ENCODE data around the gene GADL1. TPM values are rescaled to one million over a fixed set of nuclear protein-coding genes. Genes with fewer than 3 reads are reported as not detected.

GADL1 gene
- polyA plus RNA-seq, 2 of the 4 experiments (the other 2 are of a cell fraction), result not detected

GRCh38 chr3:30724863-30725262 is 169.6 kb downstream of the GADL1 start (continued):
- TF ChIP-seq ELK1 (IDR thresholded peaks at IDR 0.05; ENCODE audit: low read depth, low read length), result no peak
- TF ChIP-seq RARB (CRISPR knock-in tag; IDR thresholded peaks at IDR 0.05), result no peak
- no peak for TF ChIP-seq ZC3H11A (IDR thresholded peaks at IDR 0.05)
- no peak for TF ChIP-seq CHD4 (IDR thresholded peaks at IDR 0.05; ENCODE audit: borderline replicate concordance)
- TF ChIP-seq FOXS1 (CRISPR knock-in tag; IDR thresholded peaks at IDR 0.05), result no peak
- no peak for TF ChIP-seq RFX5 (IDR thresholded peaks at IDR 0.05)

- Histone ChIP-seq H3K4me2 (no peak overlapping the region), H3K27ac (peak overlapping the region in 1 of 2 experiments; percentile 2; a peak in 1 of 6 replicates), H3K9me3 (peaks cover 16% of the 10 kb centered on the region; the same call in 2 of the 3 replicates), H3K4me1 (peaks cover 20% of the 10 kb centered on the region), H3K4me3 (no peak overlapping the region)
- DNase-seq (ENCODE audit: low read depth in 1 of 2, low spot score in 1 of 2) (no peak), ATAC-seq (no peak), FAIRE-seq (peak; percentile 32)
- POLR2A ChIA-PET, result no interaction called here
- 85% methylated on average over 1 of the region's 1 CpG for WGBS (ENCODE audit: missing lambda C conversion rate)
- TF ChIP-seq GATA3 (IDR thresholded peaks at IDR 0.05; ENCODE audit: borderline replicate concordance) (no peak), USF2 (IDR thresholded peaks at IDR 0.05) (no peak), REST (IDR thresholded peaks at IDR 0.05) (no peak), EHF (CRISPR knock-in tag; IDR thresholded peaks at IDR 0.05) (no peak), HMGXB4 (CRISPR knock-in tag; IDR thresholded peaks at IDR 0.05; ENCODE audit: borderline replicate concordance) (no peak), SREBF2 (IDR thresholded peaks at IDR 0.05) (no peak), EHMT2 (IDR thresholded peaks at IDR 0.05; ENCODE audit: low read depth) (no peak)
- CTCF ChIA-PET, result interaction anchor here (1.4 kb wide), 1 partner anchor 47 kb away, joined by 3 read pairs; no protein-coding TSS in a partner anchor
Measured at GRCh38 chr3:30723211-30723610, 171.2 kb downstream of the GADL1 start.

GRCh38 chr3:30721314-30721634 is 173.2 kb downstream of the GADL1 start:
- peak overlapping the region; percentile 89 for H3K4me2 ChIP-seq
- ATAC-seq, result peak in 1 of 2 experiments; percentile 70; a peak in 2 of 6 replicates
- 4% methylated on average over 2 of the region's 2 CpGs for WGBS (ENCODE audit: missing lambda C conversion rate)
- H3K27ac ChIP-seq, result peak overlapping the region; percentile 74 to 82
- peaks cover 20% of the 10 kb centered on the region for H3K4me1 ChIP-seq
- ChIA-PET POLR2A (interaction anchor here (1.0 kb wide), 1 partner anchor 31 kb away, joined by 5 read pairs; no protein-coding TSS in a partner anchor), CTCF (interaction anchor here (1.0 to 1.1 kb wide), 2 partner anchors 27 kb away, joined by 3 read pairs; no protein-coding TSS in a partner anchor)
- DNase-seq (ENCODE audit: low read depth in 1 of 2, low spot score in 1 of 2), result no peak
- peak overlapping the region; percentile 21; the same call in 1 of the 3 replicates for H3K4me3 ChIP-seq
- FAIRE-seq, result no peak
- TF ChIP-seq EHF (CRISPR knock-in tag; IDR thresholded peaks at IDR 0.05), result no peak
- no peak for TF ChIP-seq HES2 (IDR thresholded peaks at IDR 0.05)
- TF ChIP-seq HOXB5 (CRISPR knock-in tag; IDR thresholded peaks at IDR 0.05), result 0 out of 2 replicates have a peak, but pooled peaks have one; percentile 36
- TF ChIP-seq SMC3 (IDR thresholded peaks at IDR 0.05), result peak; percentile 32; the same call in 1 of the 3 replicates
- peaks cover 16% of the 10 kb centered on the region; the same call in 2 of the 3 replicates for H3K9me3 ChIP-seq

Measured in A549 (cell line).